H54 (cell line): ENCODE data around the gene LLGL2.

Experiments used
- DNase-seq: peaks from one replicate; pipeline ENCODE4 v3.0.0; 2011; ENCODE audit warnings: low spot score, mixed read lengths; ENCODE audit not compliant: insufficient read length
- FAIRE-seq: peaks from 3 replicates; lab custom pipeline; 2011; peaks lifted over from hg19 to GRCh38; lab: Jason Lieb, UNC
- POLR2A ChIP-seq: IDR thresholded peaks from 2 replicates; pipeline ENCODE4 v1.6.1; 2011; ENCODE audit warnings: low read depth, mild to moderate bottlenecking, low read length

Gene LLGL2

GRCh38 chr17:75487351-75488070, 38.0 kb upstream of the LLGL2 start:
- no peak for DNase-seq
- no peak for TF ChIP-seq POLR2A
- no peak for FAIRE-seq

- FAIRE-seq (no peak), DNase-seq (no peak)
- no peak for TF ChIP-seq POLR2A
These were observed 36.6 kb upstream of the LLGL2 start for GRCh38 chr17:75488693-75489510.

GRCh38 chr17:75489511-75489955, 36.0 kb upstream of the LLGL2 start:
- TF ChIP-seq POLR2A = no peak
- no peak for FAIRE-seq
- no peak for DNase-seq

- no peak for DNase-seq
- FAIRE-seq = no peak
- TF ChIP-seq POLR2A = no peak
These were observed 35.2 kb upstream of the LLGL2 start for GRCh38 chr17:75490173-75490743.

- DNase-seq (no peak), FAIRE-seq (no peak)
- no peak for TF ChIP-seq POLR2A
These were observed 34.4 kb upstream of the LLGL2 start for GRCh38 chr17:75490953-75491649.

- FAIRE-seq = no peak
- no peak for DNase-seq
These were observed 33.8 kb upstream of the LLGL2 start for GRCh38 chr17:75491680-75492079.

GRCh38 chr17:75492555-75493168, 32.8 kb upstream of the LLGL2 start:
- no peak for FAIRE-seq
- DNase-seq = no peak
- no peak for TF ChIP-seq POLR2A

More at GRCh38 chr17:75491680-75492079, 33.8 kb upstream of the LLGL2 start:
- no peak for TF ChIP-seq POLR2A

- TF ChIP-seq POLR2A = no peak
- FAIRE-seq = no peak
- no peak for DNase-seq
These were observed 31.9 kb upstream of the LLGL2 start for GRCh38 chr17:75493476-75494129.

GRCh38 chr17:75494326-75494877, 31.1 kb upstream of the LLGL2 start:
- no peak for TF ChIP-seq POLR2A
- FAIRE-seq = no peak
- DNase-seq = no peak

- no peak for TF ChIP-seq POLR2A
- DNase-seq = no peak
- no peak for FAIRE-seq
These were observed 29.5 kb upstream of the LLGL2 start for GRCh38 chr17:75496005-75496404.

GRCh38 chr17:75498039-75498725, 27.3 kb upstream of the LLGL2 start:
- DNase-seq = no peak
- no peak for FAIRE-seq
- TF ChIP-seq POLR2A = no peak

- FAIRE-seq (no peak), DNase-seq (no peak)
- TF ChIP-seq POLR2A = no peak
These were observed 26.7 kb upstream of the LLGL2 start for GRCh38 chr17:75498726-75499213.
